ENCODE data around the gene SCO1. TPM values are rescaled to one million over a fixed set of nuclear protein-coding genes. Genes with fewer than 3 reads are reported as not detected.
"Not testable (repeated sequence)": the region's sequence is repeated elsewhere in the genome, so short reads cannot be mapped to it uniquely, and the experiment has no call there.

Gene SCO1
- total RNA-seq, 1 experiment from 2014 or later, result 39.7 TPM

DNA sequence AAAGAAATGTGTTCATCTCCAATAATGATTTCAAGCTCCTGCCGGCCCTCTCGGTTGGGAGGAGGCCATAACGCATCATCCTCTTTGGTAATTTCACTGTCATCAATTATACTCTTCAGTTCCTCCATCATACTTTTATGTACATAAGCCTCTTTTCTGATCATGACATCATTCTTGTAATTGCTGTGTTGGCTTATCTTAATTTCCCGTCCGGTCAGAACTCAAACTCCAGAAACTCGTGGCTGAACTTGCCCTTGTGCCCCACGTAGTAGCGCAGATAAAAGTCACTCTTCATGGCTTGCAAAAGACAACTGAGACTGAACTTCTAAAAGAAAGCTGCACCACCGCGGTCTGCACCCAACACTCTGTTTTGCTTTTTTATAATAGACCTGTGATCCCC lies 18.9 kb upstream of the SCO1 start:
- Histone ChIP-seq H3K79me2 (ENCODE audit: low read length) (no peaks in the 10 kb centered on the region), H3K27ac (ENCODE audit: low read length) (no peak overlapping the region), H3K4me2 (ENCODE audit: low read depth, low read length, poor library complexity, severe bottlenecking) (no peak overlapping the region), H2AFZ (ENCODE audit: low read length) (no peak overlapping the region), H3K9me3 (ENCODE audit: low read length) (no peaks in the 10 kb centered on the region), H3K4me1 (ENCODE audit: low read length) (no peaks in the 10 kb centered on the region), H3K27me3 (ENCODE audit: low read length) (no peaks in the 10 kb centered on the region), H3K9me2 (replicated peaks; ENCODE audit: insufficient read depth, low read length) (no peaks in the 10 kb centered on the region), H3K4me3 (ENCODE audit: low read length) (no peak overlapping the region), H4K20me1 (ENCODE audit: insufficient read depth, low read depth, low read length) (no peaks in the 10 kb centered on the region), H3K9ac (ENCODE audit: low read length) (no peak overlapping the region), H3K36me3 (ENCODE audit: insufficient read depth, low read length) (0 out of 2 replicates have a peak, but pooled peaks cover 4% of the 10 kb centered on the region)
- DNase-seq, result no peak

DNA sequence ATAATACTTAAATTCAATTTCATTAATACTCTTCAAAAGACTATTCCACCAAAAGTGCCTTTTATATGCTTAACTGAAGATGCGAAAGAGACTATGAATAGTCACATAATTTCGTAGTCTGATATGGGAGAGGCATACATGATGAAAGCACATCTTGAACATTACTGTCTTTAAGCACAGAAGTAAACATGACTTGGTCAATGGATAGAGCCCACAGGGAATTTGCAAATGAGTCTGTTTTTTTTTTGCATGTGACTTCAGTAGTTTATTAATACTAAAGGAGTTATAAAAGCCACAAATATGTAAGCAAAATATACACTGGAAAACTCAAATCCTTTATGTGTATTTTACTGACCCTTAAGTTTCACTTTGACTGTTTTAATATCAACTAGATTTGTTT lies 16.0 kb upstream of the SCO1 start:
- Histone ChIP-seq H3K36me3 (ENCODE audit: insufficient read depth, low read length) (0 out of 2 replicates have a peak, but pooled peaks cover 6% of the 10 kb centered on the region), H4K20me1 (ENCODE audit: insufficient read depth, low read depth, low read length) (no peaks in the 10 kb centered on the region), H2AFZ (ENCODE audit: low read length) (no peak overlapping the region), H3K4me2 (ENCODE audit: low read depth, low read length, poor library complexity, severe bottlenecking) (no peak overlapping the region), H3K9me2 (replicated peaks; ENCODE audit: insufficient read depth, low read length) (no peaks in the 10 kb centered on the region), H3K9ac (ENCODE audit: low read length) (no peak overlapping the region), H3K4me1 (ENCODE audit: low read length) (no peaks in the 10 kb centered on the region), H3K4me3 (ENCODE audit: low read length) (no peak overlapping the region), H3K79me2 (ENCODE audit: low read length) (no peaks in the 10 kb centered on the region), H3K27ac (ENCODE audit: low read length) (no peak overlapping the region), H3K9me3 (ENCODE audit: low read length) (no peaks in the 10 kb centered on the region), H3K27me3 (ENCODE audit: low read length) (no peaks in the 10 kb centered on the region)
- DNase-seq, result no peak

DNA sequence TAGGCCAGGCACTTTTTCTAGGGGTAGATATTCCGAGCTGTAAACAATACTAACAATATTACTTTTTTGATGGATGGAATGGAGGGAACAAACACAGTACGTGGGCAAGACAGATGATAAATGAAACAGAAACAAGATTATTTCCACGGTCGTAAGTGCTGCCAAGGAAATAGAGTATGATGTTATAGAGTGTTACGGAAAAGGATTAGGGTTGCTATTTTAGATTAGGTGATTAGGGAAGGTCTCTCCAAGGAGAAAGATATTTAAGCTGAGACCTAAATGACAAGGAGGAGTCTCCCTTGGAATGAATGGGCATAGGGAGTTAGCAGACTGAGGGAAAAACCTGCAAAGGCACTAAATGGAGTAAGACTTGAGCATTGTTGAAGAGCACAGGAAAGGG lies 8.4 kb upstream of the SCO1 start:
- no peaks in the 10 kb centered on the region for H4K20me1 ChIP-seq (ENCODE audit: insufficient read depth, low read depth, low read length)
- no peak overlapping the region for H3K9ac ChIP-seq (ENCODE audit: low read length)
- H3K4me3 ChIP-seq (ENCODE audit: low read length), result no peak overlapping the region
- H3K4me2 ChIP-seq (ENCODE audit: low read depth, low read length, poor library complexity, severe bottlenecking), result no peak overlapping the region
- no peak overlapping the region for H2AFZ ChIP-seq (ENCODE audit: low read length)
- peaks cover 8% of the 10 kb centered on the region; the same call in 1 of the 2 replicates for H3K4me1 ChIP-seq (ENCODE audit: low read length)
- H3K9me2 ChIP-seq (replicated peaks; ENCODE audit: insufficient read depth, low read length), result no peaks in the 10 kb centered on the region
- no peak for DNase-seq
- peaks cover 13% of the 10 kb centered on the region for H3K79me2 ChIP-seq (ENCODE audit: low read length)
- H3K9me3 ChIP-seq (ENCODE audit: low read length), result no peaks in the 10 kb centered on the region
- H3K27ac ChIP-seq (ENCODE audit: low read length), result no peak overlapping the region
- H3K36me3 ChIP-seq (ENCODE audit: insufficient read depth, low read length), result 0 out of 2 replicates have a peak, but pooled peaks cover 12% of the 10 kb centered on the region
- H3K27me3 ChIP-seq (ENCODE audit: low read length), result no peaks in the 10 kb centered on the region

DNA sequence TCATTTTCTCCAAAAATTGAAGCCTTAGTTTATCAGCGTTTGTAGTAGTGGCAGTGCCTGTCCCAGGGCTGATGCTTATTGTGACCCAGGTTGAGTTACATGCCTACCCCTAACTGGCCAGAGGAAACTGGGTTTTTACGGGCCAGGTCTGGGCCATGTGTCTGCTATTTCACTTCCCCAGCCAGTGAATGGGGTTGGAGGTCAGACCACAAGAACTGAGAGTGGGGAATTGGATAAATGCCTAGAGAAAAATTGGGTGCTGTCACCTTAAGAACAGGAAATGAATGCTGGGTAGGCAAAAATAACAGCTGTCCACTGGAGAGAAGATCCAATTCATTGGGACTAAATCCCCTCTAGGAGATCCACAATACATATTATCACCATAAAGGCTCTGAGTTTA lies 5.2 kb upstream of the SCO1 start:
- Histone ChIP-seq H2AFZ (ENCODE audit: low read length) (no peak overlapping the region), H3K36me3 (ENCODE audit: insufficient read depth, low read length) (0 out of 2 replicates have a peak, but pooled peaks cover 10% of the 10 kb centered on the region), H3K9ac (ENCODE audit: low read length) (no peak overlapping the region), H3K27me3 (ENCODE audit: low read length) (no peaks in the 10 kb centered on the region), H3K9me3 (ENCODE audit: low read length) (no peaks in the 10 kb centered on the region), H3K4me1 (ENCODE audit: low read length) (peaks cover 13% of the 10 kb centered on the region), H3K79me2 (ENCODE audit: low read length) (peaks cover 25% of the 10 kb centered on the region), H3K4me2 (ENCODE audit: low read depth, low read length, poor library complexity, severe bottlenecking) (no peak overlapping the region), H4K20me1 (ENCODE audit: insufficient read depth, low read depth, low read length) (no peaks in the 10 kb centered on the region), H3K9me2 (replicated peaks; ENCODE audit: insufficient read depth, low read length) (no peaks in the 10 kb centered on the region), H3K27ac (ENCODE audit: low read length) (no peak overlapping the region), H3K4me3 (ENCODE audit: low read length) (no peak overlapping the region)
- DNase-seq, result no peak

DNA sequence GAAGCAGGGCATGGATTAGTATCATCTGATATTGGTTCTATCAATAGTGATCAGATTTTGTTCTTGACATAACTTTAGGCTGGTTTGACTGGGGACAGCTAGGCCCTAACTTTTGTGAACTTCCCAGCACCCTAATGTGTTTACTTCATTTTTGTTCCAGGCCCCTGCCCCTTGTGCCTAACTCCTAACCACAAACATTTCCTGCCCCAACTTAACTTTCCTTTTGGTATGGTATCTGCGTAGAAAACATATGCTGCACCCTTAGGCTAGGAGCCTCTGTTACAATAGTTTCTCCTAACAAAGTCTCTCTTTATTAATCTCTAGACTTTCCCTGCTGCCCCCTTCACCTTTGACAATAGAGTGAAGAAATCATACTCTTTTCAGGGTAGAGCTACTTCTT lies 2.5 kb upstream of the SCO1 start:
- DNase-seq, result no peak
- peaks cover 10% of the 10 kb centered on the region for H3K36me3 ChIP-seq (ENCODE audit: insufficient read depth, low read length)
- no peaks in the 10 kb centered on the region for H3K9me2 ChIP-seq (replicated peaks; ENCODE audit: insufficient read depth, low read length)
- peaks cover 4% of the 10 kb centered on the region; the same call in 1 of the 2 replicates for H4K20me1 ChIP-seq (ENCODE audit: insufficient read depth, low read depth, low read length)
- H3K4me1 ChIP-seq (ENCODE audit: low read length), result peaks cover 27% of the 10 kb centered on the region
- no peaks in the 10 kb centered on the region for H3K27me3 ChIP-seq (ENCODE audit: low read length)
- H2AFZ ChIP-seq (ENCODE audit: low read length), result no peak overlapping the region
- H3K27ac ChIP-seq (ENCODE audit: low read length), result no peak overlapping the region
- no peak overlapping the region for H3K4me3 ChIP-seq (ENCODE audit: low read length)
- no peak overlapping the region for H3K9ac ChIP-seq (ENCODE audit: low read length)
- H3K79me2 ChIP-seq (ENCODE audit: low read length), result peaks cover 50% of the 10 kb centered on the region
- H3K9me3 ChIP-seq (ENCODE audit: low read length), result no peaks in the 10 kb centered on the region
- H3K4me2 ChIP-seq (ENCODE audit: low read depth, low read length, poor library complexity, severe bottlenecking), result no peak overlapping the region

DNA sequence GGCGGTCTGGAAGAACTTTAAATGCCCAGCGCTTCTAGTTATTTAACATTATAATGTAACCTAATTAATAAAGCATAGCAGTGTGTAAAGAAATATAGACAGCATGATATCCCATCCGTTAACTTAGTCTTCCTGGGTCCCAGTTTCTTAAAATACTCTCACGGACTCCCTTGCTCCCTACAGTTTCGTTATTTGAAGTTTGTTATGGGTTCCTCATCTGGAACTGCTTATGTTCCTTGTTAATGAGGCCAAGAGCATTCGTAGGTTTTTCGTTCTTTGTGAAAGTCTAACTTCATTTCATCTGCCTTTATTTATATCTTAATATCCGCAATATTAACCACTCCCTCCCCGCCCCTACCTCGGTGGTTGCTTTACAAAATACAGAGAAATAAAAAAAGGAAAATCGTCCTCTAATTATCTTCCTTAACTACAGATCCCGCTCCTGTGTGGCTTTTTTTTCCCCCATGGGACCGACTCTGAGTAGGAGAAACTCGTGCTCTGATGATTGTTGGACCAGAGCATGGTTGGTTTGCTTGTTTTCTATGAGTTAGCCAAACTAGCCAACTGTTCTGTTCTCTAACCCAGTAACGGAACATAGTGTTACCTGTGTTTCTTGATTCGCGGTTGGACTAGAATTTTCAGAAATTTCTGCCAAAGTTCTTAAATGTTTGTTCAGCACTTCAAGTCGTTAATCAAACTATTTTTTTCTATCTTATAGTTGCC lies 924 bp upstream of the SCO1 start:
- Histone ChIP-seq H3K79me2 (ENCODE audit: low read length) (peaks cover 62% of the 10 kb centered on the region), H3K36me3 (ENCODE audit: insufficient read depth, low read length) (peaks cover 20% of the 10 kb centered on the region)

DNA sequence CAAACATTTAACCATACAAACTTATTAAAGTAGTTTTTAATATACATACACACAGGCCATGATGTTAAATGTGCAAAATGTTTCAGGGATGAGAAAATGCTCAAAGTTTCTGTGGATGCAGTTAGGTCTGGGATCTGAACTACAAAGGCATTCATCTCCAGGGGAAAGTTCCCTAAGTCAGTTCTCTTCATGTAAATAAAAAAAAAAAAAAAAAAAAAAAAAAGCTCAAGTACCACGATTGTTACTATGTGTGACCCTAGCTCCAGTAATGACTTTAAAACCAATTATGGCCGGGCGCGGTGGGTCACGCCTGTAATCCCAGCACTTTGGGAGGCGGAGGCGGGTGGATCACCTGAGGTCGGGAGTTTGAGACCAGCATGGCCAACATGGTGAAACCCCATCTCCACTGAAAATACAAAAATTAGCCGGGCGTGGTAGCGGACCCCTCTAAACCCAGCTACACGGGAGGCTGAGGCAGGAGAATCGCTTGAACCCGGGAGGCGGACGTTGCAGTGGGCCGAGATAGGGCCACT lies 1.4 kb downstream of the SCO1 start:
- Histone ChIP-seq H3K9ac (ENCODE audit: low read length) (peak overlapping the region; percentile 93), H3K79me2 (ENCODE audit: low read length) (peaks cover 75% of the 10 kb centered on the region), H3K4me3 (ENCODE audit: low read length) (peak overlapping the region; percentile 93), H4K20me1 (ENCODE audit: insufficient read depth, low read depth, low read length) (peaks cover 20% of the 10 kb centered on the region; the same call in 1 of the 2 replicates), H3K36me3 (ENCODE audit: insufficient read depth, low read length) (peaks cover 42% of the 10 kb centered on the region), H3K4me1 (ENCODE audit: low read length) (peaks cover 34% of the 10 kb centered on the region), H3K4me2 (ENCODE audit: low read depth, low read length, poor library complexity, severe bottlenecking) (peak overlapping the region; percentile 80)
- not testable (repeated sequence) for DNase-seq; H2AFZ ChIP-seq (ENCODE audit: low read length); H3K27ac ChIP-seq (ENCODE audit: low read length); H3K27me3 ChIP-seq (ENCODE audit: low read length); H3K9me2 ChIP-seq (replicated peaks; ENCODE audit: insufficient read depth, low read length); H3K9me3 ChIP-seq (ENCODE audit: low read length)

More for the DNA sequence above, 924 bp upstream of the SCO1 start:
- H3K4me3 ChIP-seq (ENCODE audit: low read length), result peak overlapping the region; percentile 93
- H3K9ac ChIP-seq (ENCODE audit: low read length), result peak overlapping the region; percentile 93
- H3K9me3 ChIP-seq (ENCODE audit: low read length), result no peaks in the 10 kb centered on the region
- peak overlapping the region; percentile 4 for H2AFZ ChIP-seq (ENCODE audit: low read length)
- peak overlapping the region; percentile 94 for H3K27ac ChIP-seq (ENCODE audit: low read length)
- H3K9me2 ChIP-seq (replicated peaks; ENCODE audit: insufficient read depth, low read length), result no peaks in the 10 kb centered on the region
- DNase-seq, result peak; percentile 70
- peaks cover 27% of the 10 kb centered on the region for H3K4me1 ChIP-seq (ENCODE audit: low read length)
- H3K27me3 ChIP-seq (ENCODE audit: low read length), result no peaks in the 10 kb centered on the region
- H4K20me1 ChIP-seq (ENCODE audit: insufficient read depth, low read depth, low read length), result peaks cover 4% of the 10 kb centered on the region; the same call in 1 of the 2 replicates
- H3K4me2 ChIP-seq (ENCODE audit: low read depth, low read length, poor library complexity, severe bottlenecking), result peak overlapping the region; percentile 80

DNA sequence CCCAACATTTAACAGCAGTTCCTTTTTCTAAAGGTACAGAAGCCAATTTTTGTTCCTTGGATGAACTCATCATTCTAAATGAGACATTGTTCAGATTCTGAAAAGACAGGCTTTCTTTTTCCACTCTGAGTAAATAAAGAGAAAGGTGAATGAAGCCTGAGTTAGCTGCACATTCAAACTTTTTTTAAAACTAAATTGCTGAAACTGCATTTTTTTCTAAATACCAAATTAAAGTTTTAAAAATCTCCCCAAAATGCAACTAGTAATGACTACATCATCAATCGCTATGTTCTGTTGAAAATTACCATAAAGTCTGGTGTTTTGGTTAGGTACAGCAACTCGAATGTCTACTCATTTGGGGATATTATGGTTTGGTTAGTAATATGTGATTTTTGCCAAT lies 9.8 kb downstream of the SCO1 start:
- H3K9ac ChIP-seq (ENCODE audit: low read length), result no peak overlapping the region
- H3K4me3 ChIP-seq (ENCODE audit: low read length), result no peak overlapping the region
- H3K9me3 ChIP-seq (ENCODE audit: low read length), result no peaks in the 10 kb centered on the region
- peaks cover 25% of the 10 kb centered on the region for H3K4me1 ChIP-seq (ENCODE audit: low read length)
- H4K20me1 ChIP-seq (ENCODE audit: insufficient read depth, low read depth, low read length), result peaks cover 25% of the 10 kb centered on the region
- H3K4me2 ChIP-seq (ENCODE audit: low read depth, low read length, poor library complexity, severe bottlenecking), result no peak overlapping the region
- peaks cover 83% of the 10 kb centered on the region for H3K79me2 ChIP-seq (ENCODE audit: low read length)
- H2AFZ ChIP-seq (ENCODE audit: low read length), result no peak overlapping the region
- H3K27me3 ChIP-seq (ENCODE audit: low read length), result no peaks in the 10 kb centered on the region
- no peaks in the 10 kb centered on the region for H3K9me2 ChIP-seq (replicated peaks; ENCODE audit: insufficient read depth, low read length)
- H3K27ac ChIP-seq (ENCODE audit: low read length), result no peak overlapping the region
- DNase-seq, result no peak
- peaks cover 76% of the 10 kb centered on the region for H3K36me3 ChIP-seq (ENCODE audit: insufficient read depth, low read length)

All from Karpas-422 (cell line).